ENCODE data around the gene MSL2.

The MSL2 gene

DNA sequence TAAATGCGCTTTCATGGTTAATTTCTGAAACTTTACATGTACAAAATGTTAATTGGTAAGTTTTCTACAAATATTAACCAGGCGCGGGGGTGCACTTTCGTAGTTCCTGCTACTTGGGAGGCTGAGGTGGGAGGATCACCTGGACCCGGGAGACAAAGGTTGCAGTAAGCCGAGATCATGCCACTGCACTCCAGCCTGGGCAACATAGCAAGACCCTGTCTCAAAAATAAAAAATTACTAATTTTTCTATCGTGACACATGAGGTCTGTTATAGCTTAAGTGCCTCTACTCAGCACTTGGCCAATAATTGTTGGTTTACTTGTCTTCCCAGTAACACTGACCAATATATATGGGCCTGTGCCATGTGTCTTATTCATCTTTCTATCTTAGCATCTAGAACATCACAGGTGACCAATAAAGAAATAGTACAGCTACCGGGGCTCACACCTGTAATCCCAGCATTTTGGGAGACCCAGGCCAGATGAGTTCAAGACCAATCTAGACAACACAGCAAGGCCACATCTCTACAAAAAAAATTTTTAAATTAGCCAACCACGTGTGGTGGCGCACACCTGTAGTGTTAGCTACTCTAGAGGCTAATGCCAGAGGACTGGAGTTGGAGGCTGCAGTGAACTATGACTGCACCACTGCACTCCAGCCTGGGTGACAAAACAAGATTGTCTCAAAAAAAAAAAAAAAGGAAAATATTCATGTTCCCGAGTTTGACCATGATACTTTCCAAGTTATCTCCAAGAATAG lies 6.1 kb downstream of the MSL2 start:
- TF ChIP-seq, protein P1, sequence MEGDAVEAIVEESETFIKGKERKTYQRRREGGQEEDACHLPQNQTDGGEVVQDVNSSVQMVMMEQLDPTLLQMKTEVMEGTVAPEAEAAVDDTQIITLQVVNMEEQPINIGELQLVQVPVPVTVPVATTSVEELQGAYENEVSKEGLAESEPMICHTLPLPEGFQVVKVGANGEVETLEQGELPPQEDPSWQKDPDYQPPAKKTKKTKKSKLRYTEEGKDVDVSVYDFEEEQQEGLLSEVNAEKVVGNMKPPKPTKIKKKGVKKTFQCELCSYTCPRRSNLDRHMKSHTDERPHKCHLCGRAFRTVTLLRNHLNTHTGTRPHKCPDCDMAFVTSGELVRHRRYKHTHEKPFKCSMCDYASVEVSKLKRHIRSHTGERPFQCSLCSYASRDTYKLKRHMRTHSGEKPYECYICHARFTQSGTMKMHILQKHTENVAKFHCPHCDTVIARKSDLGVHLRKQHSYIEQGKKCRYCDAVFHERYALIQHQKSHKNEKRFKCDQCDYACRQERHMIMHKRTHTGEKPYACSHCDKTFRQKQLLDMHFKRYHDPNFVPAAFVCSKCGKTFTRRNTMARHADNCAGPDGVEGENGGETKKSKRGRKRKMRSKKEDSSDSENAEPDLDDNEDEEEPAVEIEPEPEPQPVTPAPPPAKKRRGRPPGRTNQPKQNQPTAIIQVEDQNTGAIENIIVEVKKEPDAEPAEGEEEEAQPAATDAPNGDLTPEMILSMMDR (IDR thresholded peaks at IDR 0.05; ENCODE audit: borderline replicate concordance, insufficient read depth, low read depth, low read length): no peak
- no peak overlapping the region for H3K4me3 ChIP-seq (ENCODE audit: low read depth, low read length)

DNA sequence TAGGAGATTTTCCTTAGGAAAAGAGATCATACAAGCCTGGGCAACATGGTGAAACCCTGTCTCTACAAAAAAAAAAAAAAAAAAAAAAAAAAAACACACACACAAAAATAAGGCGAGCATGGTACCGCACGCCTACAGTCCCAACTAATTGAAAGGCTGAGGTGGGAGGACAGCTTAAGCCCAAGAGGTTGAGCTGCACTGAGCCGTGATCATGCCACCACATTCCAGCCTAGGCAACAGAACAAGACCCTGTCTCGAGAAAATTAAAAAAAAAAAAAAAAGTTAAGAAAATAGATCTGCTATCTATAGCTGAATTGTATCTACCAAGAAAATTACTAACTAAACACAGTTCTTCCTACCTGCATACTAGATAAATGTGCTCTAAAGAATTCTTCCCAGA lies 7.1 kb downstream of the MSL2 start:
- H3K4me3 ChIP-seq (ENCODE audit: low read depth, low read length): no peak overlapping the region
- TF ChIP-seq, protein P1 (IDR thresholded peaks at IDR 0.05; ENCODE audit: borderline replicate concordance, insufficient read depth, low read depth, low read length): no peak

DNA sequence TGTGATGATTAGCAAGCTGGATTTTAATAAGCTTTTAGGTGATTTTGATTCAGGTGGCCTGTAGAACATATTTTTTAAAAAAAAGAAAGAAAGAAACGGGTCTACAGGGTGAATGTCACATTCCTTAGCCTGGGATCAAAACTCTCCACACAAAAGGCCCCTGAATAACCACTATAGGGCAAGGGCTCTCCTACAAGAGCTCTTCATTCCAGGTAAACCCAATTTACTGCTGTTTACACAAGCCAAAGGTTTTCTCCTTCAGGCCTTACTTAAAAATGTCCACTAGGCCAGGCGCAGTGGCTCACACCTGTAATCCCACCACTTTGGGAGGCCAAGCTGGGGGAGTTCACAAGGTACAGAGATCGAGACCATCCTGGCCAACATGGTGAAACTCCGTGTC lies 8.3 kb downstream of the MSL2 start:
- no peak overlapping the region for H3K4me3 ChIP-seq (ENCODE audit: low read depth, low read length)
- TF ChIP-seq, protein P1 (IDR thresholded peaks at IDR 0.05; ENCODE audit: borderline replicate concordance, insufficient read depth, low read depth, low read length): no peak

DNA sequence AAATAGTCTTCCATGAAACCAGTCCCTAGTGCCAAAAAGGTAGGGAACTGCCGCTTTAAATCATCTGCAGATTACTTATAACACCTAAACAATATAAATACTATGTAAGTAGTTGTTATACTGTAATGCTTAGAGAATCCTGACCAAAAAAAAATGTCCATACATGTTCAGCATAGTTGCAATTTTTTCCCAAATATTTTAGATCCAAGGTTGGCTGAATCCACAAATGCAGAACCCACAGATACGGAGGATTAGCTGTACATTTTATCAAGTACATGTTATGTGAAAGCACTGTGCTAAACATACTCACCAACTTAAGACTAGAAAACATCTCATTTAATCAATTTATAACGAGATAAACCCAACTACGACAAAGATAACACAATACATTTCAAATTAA lies 9.3 kb downstream of the MSL2 start:
- no peak overlapping the region for H3K4me3 ChIP-seq (ENCODE audit: low read depth, low read length)
- TF ChIP-seq, protein P1 (IDR thresholded peaks at IDR 0.05; ENCODE audit: borderline replicate concordance, insufficient read depth, low read depth, low read length): no peak

DNA sequence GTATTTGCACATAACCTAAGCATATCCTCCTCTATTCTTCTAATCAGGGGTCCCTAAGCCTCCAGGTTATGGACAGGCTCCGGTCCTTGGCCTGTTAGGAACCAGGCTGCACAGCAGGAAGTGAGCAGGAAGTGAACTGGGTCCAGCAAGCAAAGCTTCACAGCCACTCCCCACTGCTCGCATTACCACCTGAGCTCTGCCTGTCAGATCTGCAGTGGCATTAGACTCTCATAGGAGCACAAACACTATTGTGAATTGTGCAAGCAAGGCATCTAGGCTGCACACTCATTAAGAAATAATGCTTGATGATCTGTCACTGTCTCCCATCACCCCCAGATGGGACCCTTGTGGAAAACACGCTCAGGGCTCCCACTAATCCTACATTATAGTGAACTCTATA lies 9.8 kb downstream of the MSL2 start:
- H3K4me3 ChIP-seq (ENCODE audit: low read depth, low read length): no peak overlapping the region
- TF ChIP-seq, protein P1 (IDR thresholded peaks at IDR 0.05; ENCODE audit: borderline replicate concordance, insufficient read depth, low read depth, low read length): no peak

DNA sequence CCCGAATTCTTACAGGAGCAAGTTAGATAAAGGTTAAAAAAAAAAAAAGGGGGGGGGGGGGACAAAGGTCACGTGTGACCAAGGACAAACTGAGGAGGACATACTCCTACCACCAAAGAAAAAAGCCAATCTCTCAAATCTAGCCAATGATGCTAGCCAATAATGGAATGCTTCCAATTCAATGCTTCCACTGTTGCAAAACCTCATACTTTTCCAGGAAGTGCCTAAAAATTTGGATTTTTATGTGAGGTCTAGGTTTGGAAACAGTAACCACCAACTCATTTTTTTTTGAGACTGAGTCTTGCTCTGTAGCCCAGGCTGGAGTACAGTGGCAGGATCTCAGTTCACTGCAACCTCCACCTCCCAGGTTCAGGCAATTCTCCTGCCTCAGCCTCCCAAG lies 11.4 kb downstream of the MSL2 start:
- H3K4me3 ChIP-seq (ENCODE audit: low read depth, low read length): no peak overlapping the region
- TF ChIP-seq, protein P1 (IDR thresholded peaks at IDR 0.05; ENCODE audit: borderline replicate concordance, insufficient read depth, low read depth, low read length): no peak

DNA sequence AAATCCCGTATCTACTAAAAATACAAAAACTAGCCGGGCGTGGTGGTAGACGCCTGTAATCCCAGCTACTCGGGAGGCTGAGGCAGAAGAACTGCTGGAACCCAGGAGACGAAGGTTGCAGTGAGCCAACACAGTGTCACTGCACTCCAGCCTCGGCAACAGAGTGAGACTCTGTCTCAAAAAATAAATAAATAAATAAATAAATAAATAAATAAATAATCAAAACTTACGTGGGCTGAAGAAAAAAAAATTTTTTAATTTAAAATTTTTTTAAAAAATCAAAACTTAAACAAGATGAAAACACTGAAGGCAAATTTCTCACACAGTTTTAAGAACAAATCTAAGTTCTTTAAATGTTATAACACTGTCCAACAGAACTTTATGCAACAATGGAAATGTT lies 14.4 kb downstream of the MSL2 start:
- TF ChIP-seq, protein P1 (IDR thresholded peaks at IDR 0.05; ENCODE audit: borderline replicate concordance, insufficient read depth, low read depth, low read length): no peak
- H3K4me3 ChIP-seq (ENCODE audit: low read depth, low read length): no peak overlapping the region
